K562 (cell line): ENCODE data around the gene CNTD1. TPM values are rescaled to one million over a fixed set of nuclear protein-coding genes. Genes with fewer than 3 reads are reported as not detected.
A peak's percentile ranks its signal among the peaks of the same experiment; 100 is the strongest.

Source experiments
- ARHGAP35 ChIP-seq: fragments of 450-650 bp; IDR thresholded peaks from 2 replicates; pipeline ENCODE4 v1.6.1; 2018; ENCODE audit not compliant: partially characterized antibody
- BRD4 ChIP-seq: fragments of 200-600 bp; sonication (generic); IDR thresholded peaks from 2 replicates; pipeline ENCODE4 v1.6.1; 2017; ENCODE audit warnings: inconsistent platforms
- CBX3 ChIP-seq, 2 experiments: IDR thresholded peaks; 1 replicate in 1 of 2; 2 replicates in 1 of 2; pipeline ENCODE4 v1.6.1; 2012; ENCODE audit warnings: inconsistent platforms in 2 of 2, low read length in 2 of 2, borderline replicate concordance in 1 of 2, control low read depth in 1 of 2
- ELF2 ChIP-seq: fragments of 250-450 bp; sonication (Bioruptor Pico); IDR thresholded peaks from 2 replicates; pipeline ENCODE4 v1.5.0; 2021; ENCODE audit warnings: mild to moderate bottlenecking
- ETS1 ChIP-seq: conservative IDR thresholded peaks from 2 replicates; pipeline ENCODE4 v1.6.1; 2011; ENCODE audit warnings: low read depth, mild to moderate bottlenecking, low read length; ENCODE audit not compliant: control insufficient read depth
- HNRNPK ChIP-seq: fragments of 200-400 bp; formaldehyde crosslinking; IDR thresholded peaks from one replicate; pipeline ENCODE4 v1.6.1; 2018; ENCODE audit warnings: mild to moderate bottlenecking, low read depth, low read length; ENCODE audit not compliant: poor library complexity, severe bottlenecking
- LEF1 ChIP-seq: fragments of 450-650 bp; IDR thresholded peaks from 2 replicates; pipeline ENCODE4 v1.6.1; 2016; ENCODE audit warnings: mild to moderate bottlenecking
- MTA2 ChIP-seq: fragments of 450-650 bp; IDR thresholded peaks from 2 replicates; pipeline ENCODE4 v1.6.1; 2016; ENCODE audit warnings: low read depth
- NFE2L1 ChIP-seq: fragments of 450-650 bp; IDR thresholded peaks from 2 replicates; pipeline ENCODE4 v1.6.1; 2016; ENCODE audit warnings: missing genetic modification characterization, low read depth, mild to moderate bottlenecking, missing compliant biosample characterization, moderate library complexity, borderline replicate concordance
- NR4A1 ChIP-seq, 2 experiments: fragments of 250-450 bp in 1 of 2; fragments of 450-650 bp in 1 of 2; sonication (Bioruptor Pico) in 1 of 2; IDR thresholded peaks; 2 replicates each; pipeline versions ENCODE4 v1.4.0 to v1.6.1; 2016 to 2020; ENCODE audit warnings: mild to moderate bottlenecking in 2 of 2, missing compliant biosample characterization in 1 of 2, missing genetic modification characterization in 1 of 2, moderate library complexity in 1 of 2
- RAD21 ChIP-seq, 2 experiments: fragments of 250-450 bp in 1 of 2; fragments of 450-650 bp in 1 of 2; sonication (Bioruptor Pico) in 1 of 2; formaldehyde crosslinking in 1 of 2; IDR thresholded peaks in 1 of 2; conservative IDR thresholded peaks in 1 of 2; 2 replicates each; pipeline versions ENCODE4 v1.4.0 to v1.8.0; 2020 to 2022; ENCODE audit warnings: mild to moderate bottlenecking in 2 of 2, moderate library complexity in 1 of 2
- RBM15 ChIP-seq: fragments of 200-400 bp; formaldehyde crosslinking; IDR thresholded peaks from 2 replicates; pipeline ENCODE4 v1.6.1; 2018; ENCODE audit warnings: mild to moderate bottlenecking, low read length, moderate library complexity; ENCODE audit not compliant: insufficient read depth
- TEAD4 ChIP-seq, 2 experiments: sonication (generic) in 1 of 2; formaldehyde crosslinking in 1 of 2; IDR thresholded peaks; 2 replicates each; pipeline versions ENCODE4 v1.6.1 to v1.8.0; 2012 to 2022; ENCODE audit warnings: borderline replicate concordance in 1 of 2, inconsistent platforms in 1 of 2, low read length in 1 of 2, mild to moderate bottlenecking in 1 of 2, missing genetic modification reagents in 1 of 2
- TOE1 ChIP-seq, 2 experiments: fragments of 450-650 bp in 1 of 2; sonication (generic) in 1 of 2; formaldehyde crosslinking in 1 of 2; IDR thresholded peaks; 2 replicates each; pipeline versions ENCODE4 v1.7.1 to v1.8.0; 2016 to 2022; ENCODE audit warnings: borderline replicate concordance in 2 of 2, mild to moderate bottlenecking in 2 of 2, antibody characterized with exemption in 1 of 2, inconsistent platforms in 1 of 2, low read depth in 1 of 2, missing genetic modification reagents in 1 of 2, moderate library complexity in 1 of 2
- ZC3H8 ChIP-seq: fragments of 450-650 bp; IDR thresholded peaks from 2 replicates; pipeline ENCODE4 v1.6.1; 2017
- ZKSCAN8 ChIP-seq: fragments of 200-800 bp; sonication (Bioruptor generic); IDR thresholded peaks from 2 replicates; pipeline ENCODE4 v1.6.1; 2016; ENCODE audit warnings: missing genetic modification characterization, missing compliant biosample characterization
- ZMIZ1 ChIP-seq, 2 experiments: fragments of 150-350 bp in 1 of 2; IDR thresholded peaks; 2 replicates each; pipeline ENCODE4 v1.6.1; 2012 to 2016; ENCODE audit warnings: low read depth in 2 of 2, low read length in 2 of 2, mild to moderate bottlenecking in 1 of 2, moderate library complexity in 1 of 2
- ZNF263 ChIP-seq: sonication (generic); formaldehyde crosslinking; IDR thresholded peaks from 2 replicates; pipeline ENCODE4 v1.8.0; 2022; ENCODE audit warnings: mild to moderate bottlenecking, missing genetic modification reagents, borderline replicate concordance
- ZNF277 ChIP-seq: fragments of 250-450 bp; sonication (Bioruptor Pico); IDR thresholded peaks from 2 replicates; pipeline ENCODE4 v1.8.0; 2022; ENCODE audit warnings: inconsistent platforms, mild to moderate bottlenecking, moderate library complexity, borderline replicate concordance
- polyA plus RNA-seq, 8 experiments: library from polyadenylated mRNA; depleted of rRNA in 4 of 8; stranded (reverse) in 5 of 8; unstranded in 3 of 8; fragments of >200 nt; fragmentation: Nextera tagmentation in 2 of 8; fragmentation: Illumina TruSeq in 1 of 8; extraction: Ambion mirVana in 2 of 8; extraction: Trizol in 1 of 8; gene quantifications; 2 replicates each; pipeline versions ENCODE4 v1.2.1 to v1.2.3, GENCODE V29; 2011 to 2014; ENCODE audit warnings: inconsistent platforms in 1 of 8, missing spikeins in 1 of 8
- total RNA-seq, 7 experiments: library from RNA; depleted of rRNA in 6 of 7; stranded (reverse); fragments of >200 nt in 6 of 7; fragmentation: Illumina TruSeq in 2 of 7; extraction: Trizol in 2 of 7; gene quantifications; 2 replicates each; pipeline versions ENCODE4 v1.2.1 to v1.2.3, GENCODE V29; 2011 to 2021; ENCODE audit warnings: low replicate concordance in 1 of 7

The CNTD1 gene
- total and polyA plus RNA-seq, 9 of the 15 experiments (the other 6 are each of a cell fraction or from before 2014, with no cell fraction given), result 0.12 to 0.86 (median 0.41) TPM; not detected in 1

GRCh38 chr17:42832934-42833766, 34.5 kb downstream of the CNTD1 start, which contains the start of gene PSME3 (continued):
- TF ChIP-seq ZNF277 (CRISPR knock-in tag) (no peak), TOE1 (IDR thresholded peaks at IDR 0.05; ENCODE audit: borderline replicate concordance) (peak; percentile 81), TOE1 (CRISPR knock-in tag; IDR thresholded peaks at IDR 0.05; ENCODE audit: borderline replicate concordance, low read depth) (no peak), BRD4 (peak; percentile 78; the same call in 1 of the 2 replicates), ETS1 (0 out of 2 replicates have a peak, but pooled peaks have one; percentile 32), CBX3 (IDR thresholded peaks at IDR 0.05; ENCODE audit: borderline replicate concordance in 1 of 2, low read length in 2 of 2) (no peak), RBM15 (no peak), TEAD4 (IDR thresholded peaks at IDR 0.05; ENCODE audit: low read length) (no peak), TEAD4 (CRISPR knock-in tag; IDR thresholded peaks at IDR 0.05; ENCODE audit: borderline replicate concordance) (no peak), ZKSCAN8 (CRISPR knock-in tag) (no peak), LEF1 (peak; percentile 90; the same call in 1 of the 2 replicates), HNRNPK (no peak), ARHGAP35 (no peak), ZC3H8 (no peak), RAD21 (CRISPR knock-in tag; conservative IDR thresholded peaks at IDR 0.05 in 1 of 2, IDR thresholded peaks at IDR 0.05 in 1 of 2) (no peak; a peak in 1 of 4 replicates), ZNF263 (CRISPR knock-in tag) (no peak), ZMIZ1 (IDR thresholded peaks at IDR 0.05; ENCODE audit: low read depth in 2 of 2, low read length in 2 of 2) (no peak), NR4A1 (CRISPR knock-in tag; IDR thresholded peaks at IDR 0.05) (no peak), NR4A1 (tag; IDR thresholded peaks at IDR 0.05) (0 out of 2 replicates have a peak, but pooled peaks have one; percentile 63), NFE2L1 (tag) (no peak), ELF2 (CRISPR knock-in tag) (peak; percentile 89), MTA2 (no peak)
